WTC11 (cell line): ENCODE measurements around the gene CARD19.

Source experiments
- FOXJ3 ChIP-seq: sonication (generic); formaldehyde crosslinking; IDR thresholded peaks from 2 replicates; pipeline ENCODE4 v1.9.0; 2021; ENCODE audit warnings: missing genetic modification reagents, mild to moderate bottlenecking, borderline replicate concordance
- JUN ChIP-seq: sonication (generic); formaldehyde crosslinking; IDR thresholded peaks from 2 replicates; pipeline ENCODE4 v1.8.0; 2023; ENCODE audit warnings: mild to moderate bottlenecking, missing genetic modification reagents
- RELA ChIP-seq: sonication (generic); formaldehyde crosslinking; IDR thresholded peaks from 2 replicates; pipeline ENCODE4 v1.8.1; 2022; ENCODE audit warnings: missing genetic modification reagents, mild to moderate bottlenecking, borderline replicate concordance
- SP1 ChIP-seq: sonication (generic); formaldehyde crosslinking; conservative IDR thresholded peaks from 2 replicates; pipeline ENCODE4 v1.8.1; 2022; ENCODE audit warnings: missing genetic modification reagents
- ZBTB21 ChIP-seq: sonication (generic); formaldehyde crosslinking; IDR thresholded peaks from 2 replicates; pipeline ENCODE4 v1.8.1; 2023; ENCODE audit warnings: mild to moderate bottlenecking, missing genetic modification reagents, borderline replicate concordance
- TF ChIP-seq, protein P1 (sequence below): sonication (generic); formaldehyde crosslinking; IDR thresholded peaks from 2 replicates; pipeline ENCODE4 v1.8.1; 2023; ENCODE audit warnings: mild to moderate bottlenecking, missing genetic modification reagents, moderate library complexity

- no peak for TF ChIP-seq SP1 (CRISPR knock-in tag)
- no peak for TF ChIP-seq JUN (CRISPR knock-in tag)
- no peak for TF ChIP-seq RELA (CRISPR knock-in tag)
- TF ChIP-seq FOXJ3 (CRISPR knock-in tag) = no peak
- TF ChIP-seq, protein P1, sequence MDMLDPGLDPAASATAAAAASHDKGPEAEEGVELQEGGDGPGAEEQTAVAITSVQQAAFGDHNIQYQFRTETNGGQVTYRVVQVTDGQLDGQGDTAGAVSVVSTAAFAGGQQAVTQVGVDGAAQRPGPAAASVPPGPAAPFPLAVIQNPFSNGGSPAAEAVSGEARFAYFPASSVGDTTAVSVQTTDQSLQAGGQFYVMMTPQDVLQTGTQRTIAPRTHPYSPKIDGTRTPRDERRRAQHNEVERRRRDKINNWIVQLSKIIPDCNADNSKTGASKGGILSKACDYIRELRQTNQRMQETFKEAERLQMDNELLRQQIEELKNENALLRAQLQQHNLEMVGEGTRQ (CRISPR knock-in tag) = no peak
- TF ChIP-seq ZBTB21 (CRISPR knock-in tag) = no peak
These were observed 2.7 kb upstream of the CARD19 start for GRCh38 chr9:93093127-93093876.
